ENCODE measurements around the gene LENEP.
A peak's percentile ranks its signal among the peaks of the same experiment; 100 is the strongest.
"Not testable (repeated sequence)": the region's sequence is repeated elsewhere in the genome, so short reads cannot be mapped to it uniquely, and the experiment has no call there.

Gene LENEP

GRCh38 chr1:154968731-154969130 lies 24.7 kb upstream of the LENEP start:
- peaks cover 32% of the 10 kb centered on the region for H3K4me1 Mint-ChIP-seq

DNA sequence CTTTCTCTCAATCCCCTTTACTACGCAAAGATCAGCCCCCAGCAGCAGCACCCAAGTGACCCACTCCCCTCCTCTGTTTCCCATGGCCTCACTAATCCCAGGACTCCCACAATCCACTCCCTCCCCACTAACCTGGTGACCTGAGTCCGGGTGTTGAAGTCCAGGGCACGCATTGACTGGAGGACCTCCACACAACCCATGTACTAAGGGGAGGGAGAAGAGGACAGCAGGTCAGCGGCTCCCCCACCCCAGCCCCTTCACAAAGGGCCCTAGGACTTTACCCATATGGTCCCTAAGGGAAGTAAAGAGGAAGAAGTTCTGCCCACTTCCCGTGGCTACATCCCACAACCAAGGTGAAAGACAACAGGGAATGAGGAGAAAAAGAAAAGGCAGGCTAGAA lies 24.1 kb upstream of the LENEP start:
- H3K27ac Mint-ChIP-seq, result peak overlapping the region; percentile 19
- ATAC-seq, result no peak
- no peak overlapping the region for H3K4me3 Mint-ChIP-seq
- peaks cover 29% of the 10 kb centered on the region for H3K4me1 Mint-ChIP-seq
- no peaks in the 10 kb centered on the region for H3K9me3 Mint-ChIP-seq
- no peak for DNase-seq
- peaks cover 8% of the 10 kb centered on the region for H3K36me3 Mint-ChIP-seq (ENCODE audit: low read depth)
- no peaks in the 10 kb centered on the region for H3K27me3 Mint-ChIP-seq

More at GRCh38 chr1:154968731-154969130, 24.7 kb upstream of the LENEP start:
- ATAC-seq, result no peak
- Mint-ChIP-seq H3K27ac (peak overlapping the region; percentile 19), H3K9me3 (no peaks in the 10 kb centered on the region), H3K36me3 (ENCODE audit: low read depth) (peaks cover 11% of the 10 kb centered on the region), H3K27me3 (no peaks in the 10 kb centered on the region), H3K4me3 (no peak overlapping the region)
- no peak for DNase-seq

DNA sequence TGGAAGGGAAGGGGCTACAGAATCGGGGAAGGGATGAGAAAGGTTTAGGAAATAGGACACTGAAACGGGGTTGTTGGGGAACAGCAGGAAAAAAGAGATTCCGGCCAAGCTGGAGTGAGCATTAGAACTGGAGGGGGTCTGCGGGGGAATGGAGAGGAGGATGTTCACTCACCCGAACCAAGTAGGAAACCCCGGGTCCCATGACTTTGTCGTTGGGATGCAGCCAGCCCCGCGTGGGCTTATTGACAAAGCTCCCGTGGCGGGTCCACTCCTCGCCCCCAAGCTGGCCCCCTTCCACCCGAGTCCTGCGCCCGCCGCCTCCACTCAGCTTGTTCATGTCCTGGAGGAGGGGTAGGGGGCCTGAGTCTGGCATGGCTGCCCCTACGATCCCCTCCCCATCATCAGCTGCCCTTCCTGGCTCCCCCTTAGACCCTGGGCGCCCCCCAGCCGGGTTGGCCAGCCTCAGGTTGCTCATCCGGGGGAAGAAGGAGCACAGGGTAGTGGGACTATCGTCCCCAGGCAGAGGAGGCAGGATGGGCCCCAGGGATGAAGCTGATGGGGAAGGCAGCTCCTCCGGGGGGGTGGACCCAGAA lies 23.4 kb upstream of the LENEP start:
- Mint-ChIP-seq H3K4me1 (peaks cover 29% of the 10 kb centered on the region), H3K27me3 (no peaks in the 10 kb centered on the region), H3K27ac (peak overlapping the region; percentile 43), H3K36me3 (ENCODE audit: low read depth) (peaks cover 8% of the 10 kb centered on the region), H3K4me3 (no peak overlapping the region), H3K9me3 (no peaks in the 10 kb centered on the region)
- DNase-seq, result no peak
- ATAC-seq, result no peak

DNA sequence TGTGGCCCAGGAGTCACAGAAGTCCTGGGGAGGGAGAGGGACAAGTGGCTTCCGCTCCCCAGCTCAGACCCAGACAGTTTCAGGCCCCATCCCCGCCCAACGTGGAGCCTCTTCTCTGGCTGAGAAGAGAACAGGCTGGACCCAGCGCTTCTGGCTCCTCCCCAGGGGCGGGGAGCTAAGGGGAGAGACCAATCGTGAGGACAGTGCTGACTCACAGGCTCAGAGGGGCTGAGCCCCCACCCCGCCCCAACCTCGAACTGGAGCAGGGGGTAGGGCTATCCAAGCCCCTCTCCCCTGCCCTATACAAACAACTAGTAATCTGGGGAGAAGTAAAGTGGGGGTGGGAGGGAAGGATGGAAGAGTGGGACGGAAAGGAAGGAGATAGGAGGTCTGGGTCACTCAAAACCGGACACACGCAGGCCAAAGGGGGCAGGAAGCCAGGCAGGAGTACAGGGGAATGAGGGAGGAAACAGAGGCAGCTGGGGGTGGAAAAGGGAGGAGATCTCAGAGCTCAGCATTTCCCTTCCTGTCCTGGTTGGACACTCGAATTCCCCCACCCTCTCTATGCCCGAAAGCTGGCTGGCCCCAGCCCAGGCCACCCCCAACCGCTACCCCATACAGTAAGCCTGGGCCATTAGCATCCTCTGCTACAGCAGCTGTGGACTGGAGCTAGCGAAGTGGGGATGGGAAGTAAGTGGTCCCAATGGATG lies 22.6 kb upstream of the LENEP start, which contains the start of gene SHC1:
Gene SHC1, minus strand, starts transcription at position 117 of the 710 bp plus-strand sequence. CDS start 221 bp downstream, outside the sequence.
- H3K27me3 Mint-ChIP-seq, result no peaks in the 10 kb centered on the region
- no peak within 1 kb of the TSS for H3K4me3 Mint-ChIP-seq
- no peaks in the 10 kb centered on the region for H3K9me3 Mint-ChIP-seq
- peaks cover 1% of the 10 kb centered on the region for H3K36me3 Mint-ChIP-seq (ENCODE audit: low read depth)
- H3K4me1 Mint-ChIP-seq, result peaks cover 29% of the 10 kb centered on the region
- peak within 1 kb of the TSS; percentile 76 for H3K27ac Mint-ChIP-seq
- no peak for ATAC-seq
- DNase-seq, result peak; percentile 59

- Mint-ChIP-seq H3K9me3 (no peaks in the 10 kb centered on the region), H3K4me1 (peaks cover 29% of the 10 kb centered on the region), H3K27me3 (no peaks in the 10 kb centered on the region), H3K36me3 (ENCODE audit: low read depth) (peaks cover 3% of the 10 kb centered on the region), H3K27ac (peak overlapping the region; percentile 32), H3K4me3 (no peak overlapping the region)
- DNase-seq (no peak), ATAC-seq (no peak)
Observed at GRCh38 chr1:154971341-154971998, 21.9 kb upstream of the LENEP start.

DNA sequence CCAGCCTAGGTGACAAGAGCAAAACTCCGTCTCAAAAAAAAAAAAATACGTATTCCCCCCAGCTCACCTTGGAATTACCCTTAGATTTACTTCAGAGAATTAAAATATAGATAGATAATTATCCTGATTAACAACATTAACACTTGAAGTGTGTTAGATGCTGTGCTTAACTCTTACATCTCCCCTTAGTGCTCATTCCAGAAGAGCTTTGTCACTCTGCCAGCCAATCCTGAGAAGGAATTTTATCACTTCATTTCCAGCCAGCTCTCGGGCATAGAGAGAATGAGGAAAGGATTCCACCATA lies 21.2 kb upstream of the LENEP start:
- Mint-ChIP-seq H3K27me3 (no peaks in the 10 kb centered on the region), H3K4me1 (peaks cover 30% of the 10 kb centered on the region), H3K4me3 (no peak overlapping the region), H3K9me3 (no peaks in the 10 kb centered on the region), H3K36me3 (ENCODE audit: low read depth) (peaks cover 9% of the 10 kb centered on the region), H3K27ac (peak overlapping the region; percentile 60)
- no peak for DNase-seq
- no peak for ATAC-seq

DNA sequence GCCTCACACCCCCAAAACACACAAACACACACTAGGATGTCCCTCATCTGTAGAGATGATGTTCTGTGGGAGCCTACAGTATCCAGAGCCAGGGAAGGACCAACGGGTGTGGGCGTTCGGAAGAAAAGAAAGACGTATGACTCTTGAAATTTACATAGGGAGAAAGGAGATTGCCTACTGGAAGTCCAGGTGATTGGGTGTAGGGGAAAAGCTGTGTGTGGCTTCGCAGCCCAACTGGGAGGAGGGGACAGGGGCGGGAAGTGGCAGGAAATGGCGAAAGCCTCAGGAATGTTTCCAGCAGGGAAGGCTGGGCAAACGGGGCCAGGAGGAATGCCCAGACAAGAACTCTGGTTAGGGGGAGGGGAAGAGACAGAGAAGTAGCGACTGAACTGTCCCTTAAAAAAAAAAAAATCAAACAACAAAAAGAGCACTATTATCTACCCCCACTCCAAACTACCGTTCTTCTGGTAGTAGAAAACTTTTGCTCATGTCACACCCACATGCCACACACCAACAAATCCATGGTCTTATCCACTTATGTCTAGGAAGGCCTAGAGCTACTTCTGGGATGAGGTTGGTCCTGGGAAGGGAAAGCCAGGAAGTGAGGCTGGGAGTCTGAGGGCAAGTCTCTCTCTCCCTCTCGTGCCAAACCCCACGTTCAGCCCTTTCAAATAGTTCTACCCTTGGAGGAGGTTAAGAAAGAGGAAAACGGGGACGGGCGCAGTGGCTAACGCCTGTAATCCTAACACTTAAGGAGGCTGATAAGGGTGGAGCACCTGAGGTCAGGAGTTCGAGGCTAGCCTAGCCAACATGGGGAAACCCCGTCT lies 20.7 kb upstream of the LENEP start:
- no peaks in the 10 kb centered on the region for H3K27me3 Mint-ChIP-seq
- ATAC-seq (no peak), DNase-seq (no peak)
- H3K4me3 Mint-ChIP-seq, result no peak overlapping the region
- H3K27ac Mint-ChIP-seq, result peak overlapping the region; percentile 60
- H3K4me1 Mint-ChIP-seq, result peaks cover 34% of the 10 kb centered on the region
- H3K36me3 Mint-ChIP-seq (ENCODE audit: low read depth), result peaks cover 9% of the 10 kb centered on the region
- no peaks in the 10 kb centered on the region for H3K9me3 Mint-ChIP-seq

GRCh38 chr1:154973344-154974101 lies 19.9 kb upstream of the LENEP start:
- Mint-ChIP-seq H3K36me3 (ENCODE audit: low read depth) (peaks cover 17% of the 10 kb centered on the region), H3K9me3 (no peaks in the 10 kb centered on the region), H3K27ac (no peak overlapping the region), H3K4me3 (no peak overlapping the region), H3K4me1 (peaks cover 36% of the 10 kb centered on the region), H3K27me3 (no peaks in the 10 kb centered on the region)
- ATAC-seq (peak; percentile 11), DNase-seq (peak; percentile 97)

DNA sequence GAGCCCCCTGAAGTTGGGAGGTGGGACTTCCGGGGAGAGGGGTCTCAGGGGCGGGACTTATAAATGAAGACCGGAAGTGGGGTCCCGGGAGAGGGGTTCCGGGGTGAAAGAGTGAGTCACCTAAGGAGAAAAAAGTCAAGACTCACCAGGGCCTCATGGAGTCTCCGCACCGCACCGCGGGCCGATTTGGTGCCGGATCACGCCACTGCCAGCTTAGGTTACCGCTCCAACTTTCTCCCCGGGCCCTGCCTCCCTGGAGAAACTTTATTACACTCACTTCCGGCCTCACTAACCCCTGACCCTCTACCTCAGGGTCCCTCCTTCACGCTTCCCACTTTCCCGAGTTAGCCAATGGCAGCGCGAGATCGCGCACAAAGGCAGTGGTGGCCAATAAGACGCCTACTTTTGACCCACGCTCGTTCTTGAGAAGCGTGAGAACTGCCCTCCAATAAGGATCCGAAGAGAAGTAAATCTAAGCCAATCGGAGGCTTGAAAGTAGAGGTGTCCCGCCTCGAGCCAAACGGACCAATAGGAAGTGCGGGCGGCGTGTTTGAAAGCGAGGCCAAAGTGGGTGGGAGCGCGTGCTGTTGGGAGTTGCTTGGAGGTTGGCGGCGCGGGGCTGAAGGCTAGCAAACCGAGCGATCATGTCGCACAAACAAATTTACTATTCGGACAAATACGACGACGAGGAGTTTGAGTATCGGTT lies 19.1 kb upstream of the LENEP start, which contains the start of gene CKS1B:
Gene CKS1B, plus strand, starts transcription at position 580 of the 706 bp plus-strand sequence. Its CDS starts 65 bp downstream, at position 645.
- ATAC-seq, result peak; percentile 86
- H3K4me1 Mint-ChIP-seq, result peaks cover 36% of the 10 kb centered on the region
- peak; percentile 92 for DNase-seq
- H3K27me3 Mint-ChIP-seq, result no peaks in the 10 kb centered on the region
- no peak within 1 kb of the TSS for H3K4me3 Mint-ChIP-seq
- no peaks in the 10 kb centered on the region for H3K9me3 Mint-ChIP-seq
- H3K36me3 Mint-ChIP-seq (ENCODE audit: low read depth), result peaks cover 21% of the 10 kb centered on the region
- H3K27ac Mint-ChIP-seq, result no peak within 1 kb of the TSS

GRCh38 chr1:154974808-154975408 lies 18.5 kb upstream of the LENEP start:
- H3K27ac Mint-ChIP-seq, result no peak overlapping the region
- peaks cover 31% of the 10 kb centered on the region for H3K4me1 Mint-ChIP-seq
- no peaks in the 10 kb centered on the region for H3K27me3 Mint-ChIP-seq
- H3K36me3 Mint-ChIP-seq (ENCODE audit: low read depth), result peaks cover 26% of the 10 kb centered on the region
- peak; percentile 95 for DNase-seq
- no peak overlapping the region for H3K4me3 Mint-ChIP-seq
- no peaks in the 10 kb centered on the region for H3K9me3 Mint-ChIP-seq
- peak; percentile 64 for ATAC-seq

- peak; percentile 74 for DNase-seq
- ATAC-seq, result peak; percentile 26
- H3K4me3 Mint-ChIP-seq, result no peak overlapping the region
- H3K4me1 Mint-ChIP-seq, result peaks cover 31% of the 10 kb centered on the region
- peaks cover 26% of the 10 kb centered on the region for H3K36me3 Mint-ChIP-seq (ENCODE audit: low read depth)
- H3K9me3 Mint-ChIP-seq, result no peaks in the 10 kb centered on the region
- no peak overlapping the region for H3K27ac Mint-ChIP-seq
- H3K27me3 Mint-ChIP-seq, result no peaks in the 10 kb centered on the region
Observed at GRCh38 chr1:154975409-154976059, 17.9 kb upstream of the LENEP start.

DNA sequence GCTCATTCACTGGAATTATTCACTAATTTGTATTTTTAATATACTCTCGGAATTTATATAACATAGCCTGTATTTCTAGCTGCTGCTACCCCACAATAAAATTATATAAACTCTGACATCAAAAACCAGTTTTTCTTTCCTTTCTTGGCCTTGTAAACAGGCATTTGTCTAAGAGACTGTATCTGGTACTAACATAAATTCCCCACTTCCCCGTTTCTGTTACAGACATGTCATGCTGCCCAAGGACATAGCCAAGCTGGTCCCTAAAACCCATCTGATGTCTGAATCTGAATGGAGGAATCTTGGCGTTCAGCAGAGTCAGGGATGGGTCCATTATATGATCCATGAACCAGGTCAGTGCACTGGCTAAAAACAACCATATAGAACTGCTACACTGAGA lies 15.6 kb upstream of the LENEP start:
- H3K27ac Mint-ChIP-seq, result not testable (repeated sequence)

GRCh38 chr1:154978360-154978759 lies 15.0 kb upstream of the LENEP start:
- peaks cover 11% of the 10 kb centered on the region for H3K4me1 Mint-ChIP-seq
- no peak for ATAC-seq
- H3K36me3 Mint-ChIP-seq (ENCODE audit: low read depth), result peaks cover 36% of the 10 kb centered on the region
- H3K9me3 Mint-ChIP-seq, result no peaks in the 10 kb centered on the region
- H3K27me3 Mint-ChIP-seq, result no peaks in the 10 kb centered on the region
- DNase-seq, result no peak
- no peak overlapping the region for H3K4me3 Mint-ChIP-seq
- no peak overlapping the region for H3K27ac Mint-ChIP-seq

More for the DNA sequence above, 15.6 kb upstream of the LENEP start:
- Mint-ChIP-seq H3K4me1 (peaks cover 15% of the 10 kb centered on the region), H3K36me3 (ENCODE audit: low read depth) (peaks cover 36% of the 10 kb centered on the region)
- not testable (repeated sequence) for DNase-seq, H3K9me3 Mint-ChIP-seq, H3K4me3 Mint-ChIP-seq, H3K27me3 Mint-ChIP-seq, ATAC-seq
